ENCODE results near the gene ROCK2.

Gene ROCK2

DNA sequence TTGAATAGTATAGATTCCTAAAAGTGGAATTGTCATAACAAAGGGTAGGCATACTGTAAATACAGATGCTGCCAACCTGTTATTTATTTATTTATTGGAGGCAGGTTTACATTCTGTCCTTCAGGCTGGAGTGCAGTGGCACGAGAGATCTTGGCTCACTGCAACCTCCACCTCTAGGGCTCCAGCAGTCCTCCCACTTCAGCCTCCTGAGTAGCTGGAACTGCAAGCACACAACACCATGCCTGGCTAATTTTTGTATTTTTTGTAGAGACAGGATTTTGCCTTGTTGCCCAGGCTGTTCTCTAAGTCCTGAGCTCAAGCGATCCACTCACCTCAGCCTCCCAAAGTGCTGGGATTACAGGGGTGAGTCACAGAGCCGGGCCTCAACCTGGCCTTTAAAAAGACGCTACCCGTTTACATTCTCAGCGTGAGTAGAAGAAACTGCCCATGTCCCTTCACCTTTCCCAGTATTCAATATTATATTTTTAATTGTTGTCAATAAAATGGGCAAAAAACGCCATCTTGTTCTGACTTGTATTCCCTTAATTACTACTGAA is 3.0 kb upstream of the ROCK2 start:
- no peak overlapping the region for H3K4me3 ChIP-seq (ENCODE audit: low read depth, low read length)
- DNase-seq (ENCODE audit: low read depth), result no peak
- TF ChIP-seq, protein P1, sequence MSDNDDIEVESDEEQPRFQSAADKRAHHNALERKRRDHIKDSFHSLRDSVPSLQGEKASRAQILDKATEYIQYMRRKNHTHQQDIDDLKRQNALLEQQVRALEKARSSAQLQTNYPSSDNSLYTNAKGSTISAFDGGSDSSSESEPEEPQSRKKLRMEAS (IDR thresholded peaks at IDR 0.05; ENCODE audit: low read depth, low read length), result no peak
- TF ChIP-seq MYC (IDR thresholded peaks at IDR 0.05; ENCODE audit: low read depth, low read length) (no peak), POLR2A (IDR thresholded peaks at IDR 0.05; ENCODE audit: extremely low read depth, insufficient read length) (no peak)
- TF ChIP-seq, protein P2, sequence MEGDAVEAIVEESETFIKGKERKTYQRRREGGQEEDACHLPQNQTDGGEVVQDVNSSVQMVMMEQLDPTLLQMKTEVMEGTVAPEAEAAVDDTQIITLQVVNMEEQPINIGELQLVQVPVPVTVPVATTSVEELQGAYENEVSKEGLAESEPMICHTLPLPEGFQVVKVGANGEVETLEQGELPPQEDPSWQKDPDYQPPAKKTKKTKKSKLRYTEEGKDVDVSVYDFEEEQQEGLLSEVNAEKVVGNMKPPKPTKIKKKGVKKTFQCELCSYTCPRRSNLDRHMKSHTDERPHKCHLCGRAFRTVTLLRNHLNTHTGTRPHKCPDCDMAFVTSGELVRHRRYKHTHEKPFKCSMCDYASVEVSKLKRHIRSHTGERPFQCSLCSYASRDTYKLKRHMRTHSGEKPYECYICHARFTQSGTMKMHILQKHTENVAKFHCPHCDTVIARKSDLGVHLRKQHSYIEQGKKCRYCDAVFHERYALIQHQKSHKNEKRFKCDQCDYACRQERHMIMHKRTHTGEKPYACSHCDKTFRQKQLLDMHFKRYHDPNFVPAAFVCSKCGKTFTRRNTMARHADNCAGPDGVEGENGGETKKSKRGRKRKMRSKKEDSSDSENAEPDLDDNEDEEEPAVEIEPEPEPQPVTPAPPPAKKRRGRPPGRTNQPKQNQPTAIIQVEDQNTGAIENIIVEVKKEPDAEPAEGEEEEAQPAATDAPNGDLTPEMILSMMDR (IDR thresholded peaks at IDR 0.05; ENCODE audit: low read depth, low read length), result no peak

DNA sequence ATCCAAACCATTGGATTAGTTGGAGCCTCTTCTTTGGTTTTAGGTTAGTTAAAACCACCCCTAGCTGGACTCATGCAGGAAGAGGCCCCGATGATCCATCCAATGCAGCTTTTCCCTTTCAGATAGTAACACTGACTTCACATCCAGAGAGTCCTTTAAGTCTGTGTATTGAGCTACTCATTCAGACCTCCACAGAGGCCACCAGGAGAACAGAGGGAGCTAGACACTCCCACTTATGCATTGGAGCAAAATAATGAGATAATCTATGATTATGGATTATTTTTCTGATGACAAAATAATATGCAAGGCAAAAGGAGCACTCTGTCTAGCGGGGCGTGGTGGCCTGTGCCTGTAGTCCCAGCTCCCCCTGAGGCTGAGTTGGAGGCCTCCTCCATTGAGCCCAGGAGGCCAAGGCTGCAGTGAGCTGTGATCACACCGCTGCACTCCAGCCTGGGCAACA is 1.6 kb upstream of the ROCK2 start:
- TF ChIP-seq, protein P2 (IDR thresholded peaks at IDR 0.05; ENCODE audit: low read depth, low read length), result no peak
- TF ChIP-seq, protein P1 (IDR thresholded peaks at IDR 0.05; ENCODE audit: low read depth, low read length), result no peak
- H3K4me3 ChIP-seq (ENCODE audit: low read depth, low read length), result no peak overlapping the region

DNA sequence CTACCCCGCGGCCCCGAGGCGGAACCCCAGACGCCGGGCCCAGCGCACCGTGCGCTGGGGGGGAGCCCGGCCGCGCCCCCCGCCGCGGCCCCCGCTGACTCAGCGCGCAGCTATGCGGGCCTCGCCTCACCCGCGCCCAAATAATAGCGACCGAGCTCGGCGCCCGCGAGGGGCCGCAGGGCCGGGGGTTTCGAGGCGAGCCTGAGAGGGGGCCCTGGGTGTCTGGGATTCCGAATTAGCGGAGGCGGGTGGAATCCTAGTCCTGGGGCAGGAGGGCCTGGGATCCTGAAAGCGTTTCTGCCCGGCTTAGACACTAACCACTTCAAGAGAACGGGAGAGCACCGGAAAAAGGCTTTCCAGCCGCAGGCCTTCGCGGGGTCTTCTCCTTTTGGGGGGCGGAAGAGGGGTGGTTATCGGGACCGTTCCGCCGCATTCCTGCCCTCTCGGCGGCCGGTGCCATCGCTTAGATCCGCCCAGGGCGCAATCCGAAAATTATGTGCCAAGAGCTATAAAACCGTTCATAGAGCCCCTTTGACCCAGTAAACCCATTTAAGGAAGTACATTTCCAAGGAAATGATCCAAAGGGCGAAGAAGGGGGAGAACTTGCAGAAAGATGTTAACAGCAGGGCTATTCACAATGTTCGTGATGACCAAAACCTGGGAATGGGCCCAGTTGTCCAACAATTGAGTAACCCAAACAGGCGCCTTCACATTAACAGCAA is 681 bp upstream of the ROCK2 start:
- TF ChIP-seq MYC (IDR thresholded peaks at IDR 0.05; ENCODE audit: low read depth, low read length) (no peak; the same call in 1 of the 2 replicates), POLR2A (IDR thresholded peaks at IDR 0.05; ENCODE audit: extremely low read depth, insufficient read length) (peak; percentile 19)
- TF ChIP-seq, protein P1 (IDR thresholded peaks at IDR 0.05; ENCODE audit: low read depth, low read length), result 0 out of 2 replicates have a peak, but pooled peaks have one; percentile 4
- TF ChIP-seq, protein P2 (IDR thresholded peaks at IDR 0.05; ENCODE audit: low read depth, low read length), result no peak
- H3K4me3 ChIP-seq (ENCODE audit: low read depth, low read length), result peak overlapping the region; percentile 55
- peak; percentile 82 for DNase-seq (ENCODE audit: low read depth)

More for the DNA sequence above, 1.6 kb upstream of the ROCK2 start:
- peak; percentile 22 for DNase-seq (ENCODE audit: low read depth)

- peak; percentile 71 for DNase-seq (ENCODE audit: low read depth)
Observed at GRCh38 chr2:11343650-11344341, 640 bp downstream of the ROCK2 start.

DNA sequence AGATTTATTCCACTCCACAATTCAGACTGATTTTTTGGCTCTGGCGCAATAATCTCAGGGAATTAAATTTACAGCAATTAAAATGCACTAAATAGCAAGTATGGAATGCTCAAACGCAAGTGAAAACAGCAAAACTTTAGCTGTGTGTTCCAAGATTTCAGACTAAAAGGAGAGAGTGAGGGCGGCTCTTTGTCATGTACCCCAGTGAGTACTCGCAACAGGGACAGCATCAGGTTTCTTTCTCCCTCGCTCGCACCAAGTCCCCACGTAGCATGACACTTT is 1.1 kb downstream of the ROCK2 start:
- no peak for DNase-seq (ENCODE audit: low read depth)

More at GRCh38 chr2:11343650-11344341, 640 bp downstream of the ROCK2 start:
- no peak for TF ChIP-seq MYC (IDR thresholded peaks at IDR 0.05; ENCODE audit: low read depth, low read length)
- no peak for TF ChIP-seq POLR2A (IDR thresholded peaks at IDR 0.05; ENCODE audit: extremely low read depth, insufficient read length)
- TF ChIP-seq, protein P1 (IDR thresholded peaks at IDR 0.05; ENCODE audit: low read depth, low read length), result no peak
- TF ChIP-seq, protein P2 (IDR thresholded peaks at IDR 0.05; ENCODE audit: low read depth, low read length), result no peak
- H3K4me3 ChIP-seq (ENCODE audit: low read depth, low read length), result peak overlapping the region; percentile 82

More for the DNA sequence above, 1.1 kb downstream of the ROCK2 start:
- peak overlapping the region; percentile 82 for H3K4me3 ChIP-seq (ENCODE audit: low read depth, low read length)
- TF ChIP-seq POLR2A (IDR thresholded peaks at IDR 0.05; ENCODE audit: extremely low read depth, insufficient read length) (no peak), MYC (IDR thresholded peaks at IDR 0.05; ENCODE audit: low read depth, low read length) (no peak)
- TF ChIP-seq, protein P1 (IDR thresholded peaks at IDR 0.05; ENCODE audit: low read depth, low read length), result no peak
- TF ChIP-seq, protein P2 (IDR thresholded peaks at IDR 0.05; ENCODE audit: low read depth, low read length), result no peak
